Measurements from ENCODE around the gene VSTM2B. TPM values are rescaled to one million over a fixed set of nuclear protein-coding genes. Genes with fewer than 3 reads are reported as not detected.

VSTM2B gene
- total and polyA plus RNA-seq, 2 experiments from 2014 or later = 0.47 to 1.1 TPM

- Histone ChIP-seq H3K27me3 (peaks cover 64% of the 10 kb centered on the region), H3K4me3 (no peak overlapping the region), H3K9me3 (ENCODE audit: low read depth) (no peaks in the 10 kb centered on the region), H3K9me2 (replicated peaks; ENCODE audit: insufficient read depth) (no peaks in the 10 kb centered on the region), H4K20me1 (ENCODE audit: insufficient read depth, poor library complexity, severe bottlenecking) (no peaks in the 10 kb centered on the region), H3K36me3 (replicated peaks; ENCODE audit: insufficient read depth, low read depth) (no peaks in the 10 kb centered on the region), H3K27ac (no peak overlapping the region), H3K4me1 (ENCODE audit: insufficient read depth) (peaks cover 10% of the 10 kb centered on the region), H2AFZ (no peak overlapping the region), H3K79me2 (no peaks in the 10 kb centered on the region), H3K4me2 (no peak overlapping the region)
- DNase-seq (ENCODE audit: low spot score) = no peak
- TF ChIP-seq EZH2phosphoT487 (IDR thresholded peaks at IDR 0.05; ENCODE audit: low read depth, severe bottlenecking, unreplicated experiment) (no peak), EZH2 (IDR thresholded peaks at IDR 0.05; ENCODE audit: borderline replicate concordance) (no peak)
- WGBS (ENCODE audit: low lambda C conversion rate, missing lambda C conversion rate) = 85% methylated on average over 7 of the region's 7 CpGs
Measured at GRCh38 chr19:29531458-29532025, 5.7 kb downstream of the VSTM2B start.

GRCh38 chr19:29532097-29532496 lies 6.3 kb downstream of the VSTM2B start:
- H3K27ac ChIP-seq = no peak overlapping the region
- TF ChIP-seq EZH2 (IDR thresholded peaks at IDR 0.05; ENCODE audit: borderline replicate concordance) = no peak
- no peak for TF ChIP-seq CTCF (IDR thresholded peaks at IDR 0.05; ENCODE audit: poor library complexity)
- no peak for TF ChIP-seq EZH2phosphoT487 (IDR thresholded peaks at IDR 0.05; ENCODE audit: low read depth, severe bottlenecking, unreplicated experiment)
- peaks cover 59% of the 10 kb centered on the region for H3K27me3 ChIP-seq

GRCh38 chr19:29532956-29533355 lies 7.2 kb downstream of the VSTM2B start:
- H3K36me3 ChIP-seq (replicated peaks; ENCODE audit: insufficient read depth, low read depth) = no peaks in the 10 kb centered on the region
- 86% methylated on average over 3 of the region's 3 CpGs for WGBS (ENCODE audit: low lambda C conversion rate, missing lambda C conversion rate)
- no peaks in the 10 kb centered on the region for H3K79me2 ChIP-seq
- DNase-seq (ENCODE audit: low spot score) = no peak
- H3K27ac ChIP-seq = no peak overlapping the region
- no peak overlapping the region for H3K4me3 ChIP-seq
- no peaks in the 10 kb centered on the region for H3K9me2 ChIP-seq (replicated peaks; ENCODE audit: insufficient read depth)
- H2AFZ ChIP-seq = no peak overlapping the region
- no peaks in the 10 kb centered on the region for H3K9me3 ChIP-seq (ENCODE audit: low read depth)
- H3K27me3 ChIP-seq = peaks cover 50% of the 10 kb centered on the region
- no peaks in the 10 kb centered on the region for H4K20me1 ChIP-seq (ENCODE audit: insufficient read depth, poor library complexity, severe bottlenecking)
- TF ChIP-seq EZH2phosphoT487 (IDR thresholded peaks at IDR 0.05; ENCODE audit: low read depth, severe bottlenecking, unreplicated experiment) (no peak), CTCF (IDR thresholded peaks at IDR 0.05; ENCODE audit: poor library complexity) (no peak)
- no peak overlapping the region for H3K4me2 ChIP-seq
- H3K4me1 ChIP-seq (ENCODE audit: insufficient read depth) = peaks cover 4% of the 10 kb centered on the region

More at GRCh38 chr19:29532097-29532496, 6.3 kb downstream of the VSTM2B start:
- H3K4me1 ChIP-seq (ENCODE audit: insufficient read depth) = peaks cover 4% of the 10 kb centered on the region
- H4K20me1 ChIP-seq (ENCODE audit: insufficient read depth, poor library complexity, severe bottlenecking) = no peaks in the 10 kb centered on the region
- H3K79me2 ChIP-seq = no peaks in the 10 kb centered on the region
- no peak overlapping the region for H3K4me3 ChIP-seq
- WGBS (ENCODE audit: low lambda C conversion rate, missing lambda C conversion rate) = 78% methylated on average over 8 of the region's 8 CpGs
- H2AFZ ChIP-seq = no peak overlapping the region
- no peaks in the 10 kb centered on the region for H3K9me2 ChIP-seq (replicated peaks; ENCODE audit: insufficient read depth)
- no peak overlapping the region for H3K4me2 ChIP-seq
- no peaks in the 10 kb centered on the region for H3K9me3 ChIP-seq (ENCODE audit: low read depth)
- no peaks in the 10 kb centered on the region for H3K36me3 ChIP-seq (replicated peaks; ENCODE audit: insufficient read depth, low read depth)
- no peak for DNase-seq (ENCODE audit: low spot score)

- no peaks in the 10 kb centered on the region for H4K20me1 ChIP-seq (ENCODE audit: insufficient read depth, poor library complexity, severe bottlenecking)
- H2AFZ ChIP-seq = no peak overlapping the region
- no peak overlapping the region for H3K4me2 ChIP-seq
- WGBS (ENCODE audit: low lambda C conversion rate, missing lambda C conversion rate) = 81% methylated on average over 15 of the region's 15 CpGs
- H3K79me2 ChIP-seq = no peaks in the 10 kb centered on the region
- no peaks in the 10 kb centered on the region for H3K36me3 ChIP-seq (replicated peaks; ENCODE audit: insufficient read depth, low read depth)
- TF ChIP-seq CTCF (IDR thresholded peaks at IDR 0.05; ENCODE audit: poor library complexity) (no peak), EZH2 (IDR thresholded peaks at IDR 0.05; ENCODE audit: borderline replicate concordance) (no peak), EZH2phosphoT487 (IDR thresholded peaks at IDR 0.05; ENCODE audit: low read depth, severe bottlenecking, unreplicated experiment) (no peak)
- peaks cover 43% of the 10 kb centered on the region for H3K27me3 ChIP-seq
- H3K27ac ChIP-seq = no peak overlapping the region
- no peaks in the 10 kb centered on the region for H3K9me3 ChIP-seq (ENCODE audit: low read depth)
- no peaks in the 10 kb centered on the region for H3K9me2 ChIP-seq (replicated peaks; ENCODE audit: insufficient read depth)
- H3K4me1 ChIP-seq (ENCODE audit: insufficient read depth) = peaks cover 2% of the 10 kb centered on the region
- DNase-seq (ENCODE audit: low spot score) = no peak
- no peak overlapping the region for H3K4me3 ChIP-seq
Measured at GRCh38 chr19:29533578-29534544, 8.1 kb downstream of the VSTM2B start.
